Body of pancreas (tissue), 4 donors: ENCODE data around the gene HOXA11.

Experiments used
- POLR2A ChIP-seq, 3 donors: fragments of 450-650 bp; IDR thresholded peaks; one replicate each; pipeline ENCODE4 v1.6.1; 2016; ENCODE audit warnings: antibody characterized with exemption in 3 of 3, mild to moderate bottlenecking in 2 of 3
- TF ChIP-seq, protein P1 (sequence below), 7 experiments: fragments of 450-650 bp in 4 of 7; fragments of 200-600 bp in 3 of 7; sonication (generic) in 3 of 7; IDR thresholded peaks; one replicate each; pipeline ENCODE4 v1.5.1; 2016 to 2019; ENCODE audit warnings: antibody characterized with exemption in 7 of 7

GRCh38 chr7:27169658-27170425 lies 15.2 kb downstream of the HOXA11 start:
- no peak for TF ChIP-seq POLR2A (IDR thresholded peaks at IDR 0.05)
- TF ChIP-seq, protein P1, sequence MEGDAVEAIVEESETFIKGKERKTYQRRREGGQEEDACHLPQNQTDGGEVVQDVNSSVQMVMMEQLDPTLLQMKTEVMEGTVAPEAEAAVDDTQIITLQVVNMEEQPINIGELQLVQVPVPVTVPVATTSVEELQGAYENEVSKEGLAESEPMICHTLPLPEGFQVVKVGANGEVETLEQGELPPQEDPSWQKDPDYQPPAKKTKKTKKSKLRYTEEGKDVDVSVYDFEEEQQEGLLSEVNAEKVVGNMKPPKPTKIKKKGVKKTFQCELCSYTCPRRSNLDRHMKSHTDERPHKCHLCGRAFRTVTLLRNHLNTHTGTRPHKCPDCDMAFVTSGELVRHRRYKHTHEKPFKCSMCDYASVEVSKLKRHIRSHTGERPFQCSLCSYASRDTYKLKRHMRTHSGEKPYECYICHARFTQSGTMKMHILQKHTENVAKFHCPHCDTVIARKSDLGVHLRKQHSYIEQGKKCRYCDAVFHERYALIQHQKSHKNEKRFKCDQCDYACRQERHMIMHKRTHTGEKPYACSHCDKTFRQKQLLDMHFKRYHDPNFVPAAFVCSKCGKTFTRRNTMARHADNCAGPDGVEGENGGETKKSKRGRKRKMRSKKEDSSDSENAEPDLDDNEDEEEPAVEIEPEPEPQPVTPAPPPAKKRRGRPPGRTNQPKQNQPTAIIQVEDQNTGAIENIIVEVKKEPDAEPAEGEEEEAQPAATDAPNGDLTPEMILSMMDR (IDR thresholded peaks at IDR 0.05): no peak
